ENCODE measurements around the gene MT4. TPM values are rescaled to one million over a fixed set of nuclear protein-coding genes. Genes with fewer than 3 reads are reported as not detected.
A peak's percentile ranks its signal among the peaks of the same experiment; 100 is the strongest.

The MT4 gene
- total RNA-seq, 1 experiment from 2014 or later, result not detected

- H3K4me3 ChIP-seq (ENCODE audit: low read length), result peak overlapping the region; percentile 90
- H3K27ac ChIP-seq (ENCODE audit: low read length), result peak overlapping the region; percentile 78
- peaks cover 13% of the 10 kb centered on the region for H3F3A ChIP-seq (ENCODE audit: low read length, unreplicated experiment)
- BruUV-seq (replicated peaks), result no TSS peak
- H3K27me3 ChIP-seq (ENCODE audit: low read length), result no peaks in the 10 kb centered on the region
- POLR2A ChIA-PET (ENCODE audit: unreplicated experiment), result interaction anchor here (0.6 kb wide), 2 partner anchors 72 to 92 kb away, joined by 3 to 4 read pairs; partner anchors contain the start of gene MT1X
- H3K36me3 ChIP-seq (ENCODE audit: low read depth, low read length), result no peaks in the 10 kb centered on the region
- no peaks in the 10 kb centered on the region for H4K20me1 ChIP-seq (ENCODE audit: low read length)
- DNase-seq (peak; percentile 47), ATAC-seq (no peak; the same call in 1 of the 2 replicates)
- H3K4me2 ChIP-seq (ENCODE audit: low read length), result peak overlapping the region; percentile 93
- H3K9me3 ChIP-seq (ENCODE audit: low read length), result no peaks in the 10 kb centered on the region
- no peak overlapping the region for H2AFZ ChIP-seq (ENCODE audit: low read length)
- peaks cover 16% of the 10 kb centered on the region for H3K79me2 ChIP-seq (ENCODE audit: low read length)
- H3K9me2 ChIP-seq (replicated peaks; ENCODE audit: low read length), result no peaks in the 10 kb centered on the region
- peak overlapping the region; percentile 76; the same call in 1 of the 2 replicates for H3K9ac ChIP-seq (ENCODE audit: low read length)
- CTCF ChIA-PET, result interaction anchor here (0.6 kb wide), 1 partner anchor 47 kb away, joined by 5 read pairs; no protein-coding TSS in a partner anchor
- TF ChIP-seq EZH2 (IDR thresholded peaks at IDR 0.05; ENCODE audit: low read length, unreplicated experiment) (no peak), CTCF (conservative IDR thresholded peaks at IDR 0.05; ENCODE audit: low read depth, low read length) (no peak), EZH2phosphoT487 (IDR thresholded peaks at IDR 0.05; ENCODE audit: borderline replicate concordance, low read length) (no peak)
- intact Hi-C loops (cut with micrococcal nuclease), result no loop called here
- peaks cover 84% of the 10 kb centered on the region for H3K4me1 ChIP-seq (ENCODE audit: insufficient read depth, low read length)
These were observed 45.2 kb downstream of the MT4 start for GRCh38 chr16:56610017-56610608.

GRCh38 chr16:56610609-56611111, 45.8 kb downstream of the MT4 start:
- Histone ChIP-seq H4K20me1 (ENCODE audit: low read length) (no peaks in the 10 kb centered on the region), H3K9ac (ENCODE audit: low read length) (no peak overlapping the region), H3K79me2 (ENCODE audit: low read length) (peaks cover 16% of the 10 kb centered on the region), H3K27me3 (ENCODE audit: low read length) (no peaks in the 10 kb centered on the region), H3K9me3 (ENCODE audit: low read length) (no peaks in the 10 kb centered on the region), H3F3A (ENCODE audit: low read length, unreplicated experiment) (peaks cover 8% of the 10 kb centered on the region), H3K9me2 (replicated peaks; ENCODE audit: low read length) (no peaks in the 10 kb centered on the region), H3K27ac (ENCODE audit: low read length) (peak overlapping the region; percentile 78), H3K36me3 (ENCODE audit: low read depth, low read length) (no peaks in the 10 kb centered on the region), H3K4me3 (ENCODE audit: low read length) (peak overlapping the region; percentile 90; the same call in 1 of the 2 replicates), H3K4me2 (ENCODE audit: low read length) (peak overlapping the region; percentile 93), H3K4me1 (ENCODE audit: insufficient read depth, low read length) (peaks cover 84% of the 10 kb centered on the region), H2AFZ (ENCODE audit: low read length) (no peak overlapping the region)
- DNase-seq, result no peak
- ATAC-seq, result no peak
- CTCF ChIA-PET, result no interaction called here
- POLR2A ChIA-PET (ENCODE audit: unreplicated experiment), result no interaction called here
- BruUV-seq (replicated peaks), result no TSS peak
- intact Hi-C loops (cut with micrococcal nuclease), result no loop called here
- no peak for TF ChIP-seq EZH2phosphoT487 (IDR thresholded peaks at IDR 0.05; ENCODE audit: borderline replicate concordance, low read length)
- TF ChIP-seq EZH2 (IDR thresholded peaks at IDR 0.05; ENCODE audit: low read length, unreplicated experiment), result no peak
- no peak for TF ChIP-seq CTCF (conservative IDR thresholded peaks at IDR 0.05; ENCODE audit: low read depth, low read length)

- Histone ChIP-seq H3K4me1 (ENCODE audit: insufficient read depth, low read length) (peaks cover 77% of the 10 kb centered on the region), H4K20me1 (ENCODE audit: low read length) (no peaks in the 10 kb centered on the region), H3K9me2 (replicated peaks; ENCODE audit: low read length) (no peaks in the 10 kb centered on the region), H3K27ac (ENCODE audit: low read length) (no peak overlapping the region), H3K27me3 (ENCODE audit: low read length) (no peaks in the 10 kb centered on the region), H3K36me3 (ENCODE audit: low read depth, low read length) (no peaks in the 10 kb centered on the region), H3K9ac (ENCODE audit: low read length) (no peak overlapping the region), H2AFZ (ENCODE audit: low read length) (no peak overlapping the region), H3K4me3 (ENCODE audit: low read length) (no peak overlapping the region), H3K9me3 (ENCODE audit: low read length) (no peaks in the 10 kb centered on the region), H3K79me2 (ENCODE audit: low read length) (peaks cover 16% of the 10 kb centered on the region), H3F3A (ENCODE audit: low read length, unreplicated experiment) (peaks cover under 1% of the 10 kb centered on the region), H3K4me2 (ENCODE audit: low read length) (peak overlapping the region; percentile 93; the same call in 1 of the 2 replicates)
- ATAC-seq (no peak), DNase-seq (no peak)
- BruUV-seq (replicated peaks), result no TSS peak
- intact Hi-C loops (cut with micrococcal nuclease), result no loop called here
- ChIA-PET CTCF (no interaction called here), POLR2A (ENCODE audit: unreplicated experiment) (no interaction called here)
- TF ChIP-seq CTCF (conservative IDR thresholded peaks at IDR 0.05; ENCODE audit: low read depth, low read length), result no peak
- TF ChIP-seq EZH2phosphoT487 (IDR thresholded peaks at IDR 0.05; ENCODE audit: borderline replicate concordance, low read length), result no peak
- TF ChIP-seq EZH2 (IDR thresholded peaks at IDR 0.05; ENCODE audit: low read length, unreplicated experiment), result no peak
These were observed 46.5 kb downstream of the MT4 start for GRCh38 chr16:56611281-56611833.
